Activated CD8-positive, alpha-beta memory T cell treated with anti-CD3 and anti-CD28 coated beads, Interleukin-2, amount 10 ng/mL, durations not matched to agents 7 days and 5 days (primary cell): ENCODE data around the gene KLHDC8A. TPM values are rescaled to one million over a fixed set of nuclear protein-coding genes. Genes with fewer than 3 reads are reported as not detected.

Experiments used
- ATAC-seq: fragments of 150-1000 bp; cut with Tn5 transposase; one replicate; pipeline ENCODE4 v1.10.0; 2021; ENCODE audit warnings: moderate library complexity
- CTCF ChIA-PET: fragments of 350-600 bp; sonication (Branson Sonifier 250); formaldehyde crosslinking; loops from one replicate; lab custom pipeline; 2021; ENCODE audit warnings: antibody characterized with exemption; lab: Charles Lee
- DNase-seq: peaks from one replicate; pipeline ENCODE4 v3.0.0-alpha.2; 2020
- H3K27ac Mint-ChIP-seq: one replicate; pipeline ENCODE4 v1.8.0; 2021; ENCODE audit warnings: mild to moderate bottlenecking, mixed read lengths
- H3K27me3 Mint-ChIP-seq: one replicate; pipeline ENCODE4 v1.8.0; 2021; ENCODE audit warnings: mixed read lengths
- H3K36me3 Mint-ChIP-seq: one replicate; pipeline ENCODE4 v1.8.0; 2021; ENCODE audit warnings: mild to moderate bottlenecking, mixed read lengths
- H3K4me1 Mint-ChIP-seq: one replicate; pipeline ENCODE4 v1.8.0; 2021; ENCODE audit warnings: mixed read lengths
- H3K4me3 Mint-ChIP-seq: one replicate; pipeline ENCODE4 v1.8.0; 2021; ENCODE audit warnings: mild to moderate bottlenecking, moderate library complexity, mixed read lengths
- H3K9me3 Mint-ChIP-seq: one replicate; pipeline ENCODE4 v1.8.0; 2022; ENCODE audit warnings: low read depth, mixed read lengths
- total RNA-seq, 2 experiments: library from RNA; stranded (reverse); gene quantifications; one replicate each; pipeline ENCODE4 v1.2.3, GENCODE V29; 2021

The KLHDC8A gene
- total RNA-seq, 2 experiments from 2014 or later: not detected

GRCh38 chr1:205350124-205350523 is 6.6 kb downstream of the KLHDC8A start:
- no peaks in the 10 kb centered on the region for H3K4me1 Mint-ChIP-seq
- no peaks in the 10 kb centered on the region for H3K9me3 Mint-ChIP-seq
- CTCF ChIA-PET: interaction anchor here (1.2 to 4.4 kb wide), 6 partner anchors 11 to 174 kb away, joined by 3 to 21 read pairs (median 6); no protein-coding TSS in a partner anchor
- no peak overlapping the region for H3K4me3 Mint-ChIP-seq
- peaks cover 37% of the 10 kb centered on the region for H3K27me3 Mint-ChIP-seq
- DNase-seq (no peak), ATAC-seq (no peak)
- no peak overlapping the region for H3K27ac Mint-ChIP-seq
- H3K36me3 Mint-ChIP-seq: no peaks in the 10 kb centered on the region

- Mint-ChIP-seq H3K4me1 (peaks cover 4% of the 10 kb centered on the region), H3K9me3 (no peaks in the 10 kb centered on the region), H3K4me3 (no peak overlapping the region), H3K27me3 (peaks cover 45% of the 10 kb centered on the region), H3K27ac (no peak overlapping the region), H3K36me3 (no peaks in the 10 kb centered on the region)
- ATAC-seq (no peak), DNase-seq (no peak)
- CTCF ChIA-PET: interaction anchor here (0.9 to 4.4 kb wide), 5 partner anchors 10 to 176 kb away, joined by 3 to 21 read pairs (median 5); no protein-coding TSS in a partner anchor
Measured at GRCh38 chr1:205348554-205349487, 7.9 kb downstream of the KLHDC8A start.

DNA sequence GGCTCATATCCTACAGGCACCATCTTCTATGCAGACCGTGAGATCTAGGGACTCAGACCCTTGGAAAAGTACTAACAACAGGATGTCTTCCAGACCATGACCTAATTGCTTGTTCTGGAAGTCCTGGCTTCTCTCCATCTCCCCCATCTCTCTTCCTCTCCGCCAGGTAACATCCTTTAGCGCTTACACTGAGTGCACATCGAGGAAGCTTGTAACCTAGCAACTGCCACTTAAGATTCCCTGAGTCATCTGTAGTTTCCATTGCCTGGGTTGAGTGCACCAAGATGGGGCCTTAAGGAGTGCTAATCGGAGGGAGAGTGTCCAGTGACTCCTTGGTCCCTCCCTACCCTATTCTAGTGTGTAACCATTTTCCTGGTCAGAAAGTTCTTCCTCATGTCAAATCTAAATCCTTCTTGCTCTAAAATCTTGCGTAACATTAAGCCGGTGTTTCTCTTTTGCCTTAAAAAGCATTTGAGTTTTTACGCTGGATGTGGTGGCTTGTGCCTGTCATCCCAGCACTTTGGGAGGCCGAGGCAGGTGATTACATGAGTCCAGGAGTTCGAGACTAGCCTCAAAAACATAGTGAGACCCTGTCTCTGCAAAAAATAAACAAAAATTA is 9.7 kb downstream of the KLHDC8A start:
- H3K36me3 Mint-ChIP-seq: no peaks in the 10 kb centered on the region
- peaks cover 4% of the 10 kb centered on the region for H3K4me1 Mint-ChIP-seq
- H3K27me3 Mint-ChIP-seq: peaks cover 57% of the 10 kb centered on the region
- H3K9me3 Mint-ChIP-seq: no peaks in the 10 kb centered on the region
- ATAC-seq: no peak
- H3K27ac Mint-ChIP-seq: no peak overlapping the region
- DNase-seq: no peak
- H3K4me3 Mint-ChIP-seq: no peak overlapping the region
- CTCF ChIA-PET: interaction anchor here (0.6 to 4.4 kb wide), 3 partner anchors 11 to 141 kb away, joined by 3 to 21 read pairs (median 16); no protein-coding TSS in a partner anchor

DNA sequence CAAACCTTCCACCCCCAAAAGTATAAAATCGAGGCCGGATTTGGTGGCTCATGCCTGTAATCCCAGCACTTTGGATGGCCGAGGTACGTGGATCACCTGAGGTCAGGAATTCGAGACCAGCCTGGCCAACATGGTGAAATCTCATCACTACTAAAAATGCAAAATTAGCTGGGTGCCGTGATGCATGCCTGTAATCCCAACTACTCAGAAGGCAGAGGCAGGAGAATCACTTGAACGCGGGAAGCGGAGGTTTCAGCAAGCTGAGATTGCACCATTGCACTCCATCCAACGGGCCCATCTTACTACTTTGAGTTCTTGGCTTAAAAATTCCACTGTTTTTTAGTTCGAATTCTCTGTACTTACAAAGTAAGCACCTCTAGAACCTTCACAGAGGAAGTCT is 11.0 kb downstream of the KLHDC8A start:
- Mint-ChIP-seq H3K4me3 (no peak overlapping the region), H3K9me3 (no peaks in the 10 kb centered on the region)

GRCh38 chr1:205344066-205344928 is 12.4 kb downstream of the KLHDC8A start:
- no peaks in the 10 kb centered on the region for H3K9me3 Mint-ChIP-seq
- H3K4me1 Mint-ChIP-seq: peaks cover 19% of the 10 kb centered on the region
- ATAC-seq (peak; percentile 40), DNase-seq (no peak)
- H3K4me3 Mint-ChIP-seq: no peak overlapping the region
- peaks cover 1% of the 10 kb centered on the region for H3K36me3 Mint-ChIP-seq
- peaks cover 74% of the 10 kb centered on the region for H3K27me3 Mint-ChIP-seq
- CTCF ChIA-PET: interaction anchor here (1.3 to 2.9 kb wide), 5 partner anchors 9 to 143 kb away, joined by 3 to 10 read pairs (median 4); no protein-coding TSS in a partner anchor
- H3K27ac Mint-ChIP-seq: no peak overlapping the region

More for the DNA sequence above, 11.0 kb downstream of the KLHDC8A start:
- CTCF ChIA-PET: interaction anchor here (0.9 to 2.9 kb wide), 6 partner anchors 8 to 141 kb away, joined by 3 to 10 read pairs (median 4); no protein-coding TSS in a partner anchor
- peaks cover 68% of the 10 kb centered on the region for H3K27me3 Mint-ChIP-seq
- ATAC-seq: no peak
- no peak overlapping the region for H3K27ac Mint-ChIP-seq
- DNase-seq: no peak
- peaks cover 5% of the 10 kb centered on the region for H3K4me1 Mint-ChIP-seq
- peaks cover 1% of the 10 kb centered on the region for H3K36me3 Mint-ChIP-seq

DNA sequence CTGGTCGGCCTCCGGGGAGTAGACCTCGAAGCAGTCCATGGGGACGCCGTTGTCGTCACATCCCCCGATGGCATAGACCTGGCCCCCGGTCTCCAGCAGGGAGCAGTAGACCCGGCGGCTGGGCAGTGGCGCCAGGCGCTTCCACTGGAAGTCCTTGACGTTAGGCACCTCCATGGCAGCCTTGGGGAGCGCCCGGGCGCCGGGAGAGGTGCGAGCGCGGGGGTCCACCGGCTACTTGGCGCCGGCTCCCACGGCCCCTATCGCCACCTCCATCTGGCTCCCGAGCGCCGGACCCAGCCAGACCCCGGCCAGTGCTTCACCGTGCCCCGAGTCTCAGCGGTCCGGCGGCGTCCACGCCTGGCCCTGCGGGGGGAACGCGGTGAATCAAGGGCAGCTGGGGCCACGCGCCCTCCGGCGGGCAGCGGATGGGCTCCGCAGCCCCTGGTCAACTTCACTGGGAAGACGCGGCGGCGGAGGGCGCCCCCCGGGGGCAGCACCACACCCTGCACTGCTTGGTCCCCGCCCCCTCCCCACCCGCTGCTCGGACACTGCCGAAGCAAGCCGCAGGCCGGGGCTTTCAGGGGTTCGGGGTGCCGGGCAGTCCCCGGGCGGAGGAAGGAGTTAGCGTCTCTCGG is 13.2 kb downstream of the KLHDC8A start:
- CTCF ChIA-PET: interaction anchor here (2.9 kb wide), 1 partner anchor 70 kb away, joined by 10 read pairs; no protein-coding TSS in a partner anchor
- DNase-seq: no peak

DNA sequence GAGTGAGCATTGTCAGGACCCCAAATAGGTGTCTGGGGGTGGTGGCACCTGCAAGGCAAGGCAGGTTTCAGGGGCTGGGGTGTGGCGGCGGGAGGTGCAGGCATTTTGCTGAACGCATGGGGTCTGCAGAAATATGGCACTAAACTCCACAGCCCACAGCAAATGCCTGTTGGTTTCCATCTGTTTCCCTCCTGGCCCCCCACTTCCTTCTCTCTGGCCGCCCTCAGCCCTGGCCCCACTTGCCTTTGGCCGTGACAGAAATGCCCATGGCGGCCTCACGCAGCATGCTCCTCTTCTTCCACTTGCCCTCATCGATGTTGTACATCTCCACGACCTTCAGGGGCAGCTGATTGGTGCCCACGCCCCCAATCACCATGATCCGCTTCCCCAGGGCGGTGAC is 13.7 kb downstream of the KLHDC8A start:
- H3K36me3 Mint-ChIP-seq: peaks cover 1% of the 10 kb centered on the region
- DNase-seq: no peak
- no peak for ATAC-seq
- H3K4me1 Mint-ChIP-seq: peaks cover 25% of the 10 kb centered on the region
- H3K27ac Mint-ChIP-seq: no peak overlapping the region
- CTCF ChIA-PET: interaction anchor here (1.2 kb wide), 1 partner anchor 11 kb away, joined by 3 read pairs; no protein-coding TSS in a partner anchor
- H3K9me3 Mint-ChIP-seq: no peaks in the 10 kb centered on the region
- H3K27me3 Mint-ChIP-seq: peaks cover 79% of the 10 kb centered on the region
- H3K4me3 Mint-ChIP-seq: no peak overlapping the region

More for the DNA sequence above, 13.2 kb downstream of the KLHDC8A start:
- Mint-ChIP-seq H3K36me3 (peaks cover 1% of the 10 kb centered on the region), H3K4me1 (peaks cover 25% of the 10 kb centered on the region), H3K27ac (no peak overlapping the region), H3K9me3 (no peaks in the 10 kb centered on the region), H3K27me3 (peaks cover 76% of the 10 kb centered on the region), H3K4me3 (no peak overlapping the region)
- ATAC-seq: no peak

- CTCF ChIA-PET: interaction anchor here (1.4 to 2.3 kb wide), 4 partner anchors 14 to 183 kb away, joined by 4 to 14 read pairs (median 9); no protein-coding TSS in a partner anchor
- Mint-ChIP-seq H3K27me3 (peaks cover 79% of the 10 kb centered on the region), H3K4me3 (no peak overlapping the region), H3K9me3 (no peaks in the 10 kb centered on the region), H3K4me1 (peaks cover 25% of the 10 kb centered on the region), H3K27ac (no peak overlapping the region), H3K36me3 (peaks cover 1% of the 10 kb centered on the region)
- ATAC-seq (no peak), DNase-seq (no peak)
Measured at GRCh38 chr1:205340676-205341075, 16.0 kb downstream of the KLHDC8A start.

- peak; percentile 82 for ATAC-seq
- DNase-seq: peak; percentile 78
- Mint-ChIP-seq H3K4me3 (no peak overlapping the region), H3K27ac (no peak overlapping the region), H3K4me1 (peaks cover 25% of the 10 kb centered on the region), H3K27me3 (peaks cover 70% of the 10 kb centered on the region), H3K9me3 (no peaks in the 10 kb centered on the region), H3K36me3 (peaks cover 1% of the 10 kb centered on the region)
- CTCF ChIA-PET: interaction anchor here (1.0 to 2.3 kb wide), 8 partner anchors 10 to 184 kb away, joined by 3 to 14 read pairs (median 6); no protein-coding TSS in a partner anchor
Measured at GRCh38 chr1:205339717-205340116, 17.0 kb downstream of the KLHDC8A start.

DNA sequence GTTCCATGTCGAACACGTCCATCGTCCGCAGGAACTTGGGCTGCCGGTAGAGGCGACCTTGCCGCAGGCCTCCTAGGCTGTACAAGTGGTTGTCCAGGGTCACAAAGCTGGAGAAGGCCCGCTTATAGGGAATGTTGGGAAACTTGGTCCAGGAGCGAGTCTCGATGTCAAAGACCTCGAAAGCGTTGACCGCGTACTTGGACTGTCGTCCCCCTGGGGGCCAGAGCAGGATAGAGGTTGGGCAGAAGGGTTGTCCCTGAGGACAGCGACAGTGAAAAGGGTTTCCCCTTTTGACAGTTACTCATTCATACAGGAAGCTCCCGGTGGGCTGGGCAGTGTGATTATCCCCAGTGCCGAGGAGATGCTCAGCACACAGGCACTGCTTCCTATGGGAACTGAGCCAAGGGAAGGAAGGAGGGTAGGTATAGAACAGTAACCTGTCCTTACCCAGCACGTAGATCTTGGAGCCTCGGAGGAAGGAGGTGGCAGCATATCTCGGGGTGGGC is 17.5 kb downstream of the KLHDC8A start:
- H3K36me3 Mint-ChIP-seq: peaks cover 1% of the 10 kb centered on the region
- peaks cover 67% of the 10 kb centered on the region for H3K27me3 Mint-ChIP-seq
- no peak overlapping the region for H3K4me3 Mint-ChIP-seq
- CTCF ChIA-PET: interaction anchor here (1.0 to 2.3 kb wide), 8 partner anchors 10 to 185 kb away, joined by 3 to 14 read pairs (median 6); no protein-coding TSS in a partner anchor
- no peak overlapping the region for H3K27ac Mint-ChIP-seq
- H3K4me1 Mint-ChIP-seq: peaks cover 22% of the 10 kb centered on the region
- ATAC-seq: no peak
- no peaks in the 10 kb centered on the region for H3K9me3 Mint-ChIP-seq
- DNase-seq: no peak

- CTCF ChIA-PET: interaction anchor here (1.5 to 29.1 kb wide), 8 partner anchors 11 to 294 kb away, joined by 3 to 1096 read pairs (median 23); partner anchors contain the start of gene NUAK2
- Mint-ChIP-seq H3K27me3 (peaks cover 68% of the 10 kb centered on the region), H3K36me3 (peaks cover 1% of the 10 kb centered on the region), H3K9me3 (no peaks in the 10 kb centered on the region), H3K27ac (no peak overlapping the region), H3K4me1 (peaks cover 21% of the 10 kb centered on the region), H3K4me3 (no peak overlapping the region)
- ATAC-seq (no peak), DNase-seq (no peak)
Measured at GRCh38 chr1:205338011-205338410, 18.7 kb downstream of the KLHDC8A start.
